HG02852 (cell line): ENCODE results near the gene C14orf93.

Experiments used
- ATAC-seq: cut with Tn5 transposase; IDR thresholded peaks from one replicate; pipeline ENCODE4 v1.9.1; 2021; ENCODE audit warnings: mild to moderate bottlenecking, moderate library complexity; ENCODE audit not compliant: unreplicated experiment

Gene C14orf93

GRCh38 chr14:23009939-23010726, at the start of gene C14orf93:
TSS of gene C14orf93 (minus strand) at chr14:23010143. CDS start at chr14:22999023, 11,120 bp downstream.
- peak; percentile 33 for ATAC-seq

GRCh38 chr14:23058654-23059504, 48.9 kb upstream of the C14orf93 start:
- no peak for ATAC-seq

- peak; percentile 53 for ATAC-seq
Observed at GRCh38 chr14:23057757-23058653, 48.1 kb upstream of the C14orf93 start.

- peak; percentile 59 for ATAC-seq
Observed at GRCh38 chr14:23056956-23057756, 47.2 kb upstream of the C14orf93 start, which contains the start of gene CDH24. TSS of gene CDH24 (minus strand) at chr14:23057520. CDS start at chr14:23055733, 1,787 bp downstream.

GRCh38 chr14:23056145-23056955, 46.4 kb upstream of the C14orf93 start:
- ATAC-seq: peak; percentile 56

GRCh38 chr14:23055621-23056144, 45.7 kb upstream of the C14orf93 start:
- ATAC-seq: no peak

GRCh38 chr14:23055147-23055550, 45.2 kb upstream of the C14orf93 start:
- ATAC-seq: no peak

GRCh38 chr14:23054000-23054811, 44.3 kb upstream of the C14orf93 start:
- ATAC-seq: no peak

- ATAC-seq: no peak
Observed at GRCh38 chr14:23053426-23053825, 43.5 kb upstream of the C14orf93 start.

GRCh38 chr14:23052671-23053070, 42.7 kb upstream of the C14orf93 start:
- ATAC-seq: no peak

- no peak for ATAC-seq
Observed at GRCh38 chr14:23052182-23052623, 42.3 kb upstream of the C14orf93 start.

- ATAC-seq: no peak
Observed at GRCh38 chr14:23051141-23052057, 41.5 kb upstream of the C14orf93 start.

- ATAC-seq: no peak
Observed at GRCh38 chr14:23049011-23049410, 39.1 kb upstream of the C14orf93 start.

GRCh38 chr14:23047751-23048693, 38.1 kb upstream of the C14orf93 start:
- ATAC-seq: no peak

GRCh38 chr14:23047034-23047634, 37.2 kb upstream of the C14orf93 start:
- ATAC-seq: no peak
